Measurements from ENCODE around the gene PIK3R1.

DNA sequence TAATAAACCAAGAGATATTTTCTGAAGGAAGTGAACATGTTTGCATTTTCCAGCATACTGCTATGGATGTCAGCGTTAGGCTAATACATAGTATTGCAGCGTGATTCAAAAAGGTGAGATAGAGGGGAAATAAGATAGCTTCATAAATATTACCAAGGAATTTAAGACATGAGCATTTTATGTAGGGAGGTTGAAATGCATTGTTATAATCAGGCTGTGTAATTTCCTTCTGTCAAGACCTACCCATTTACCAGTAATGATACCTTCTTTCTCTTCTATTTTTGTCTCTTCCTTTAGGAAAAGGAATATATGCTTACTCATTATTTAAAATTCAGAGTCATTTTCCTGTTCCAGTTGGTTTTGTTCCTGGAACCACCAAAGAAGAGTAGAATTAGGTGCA lies 33.3 kb downstream of the PIK3R1 start:
- no peak for TF ChIP-seq CTCF (IDR thresholded peaks at IDR 0.05)
- no peak for TF ChIP-seq EZH2 (IDR thresholded peaks at IDR 0.05)
- TF ChIP-seq EZH2phosphoT487 (IDR thresholded peaks at IDR 0.05) = no peak

All from neural progenitor cell (in vitro differentiated cells).